Measurements from ENCODE around the gene HIF1A.

- TF ChIP-seq CTCF (IDR thresholded peaks at IDR 0.05) (no peak), POLR2A (IDR thresholded peaks at IDR 0.05) (no peak)
Observed at GRCh38 chr14:61696753-61697318, 1.5 kb downstream of the HIF1A start.

Measured in thyroid gland (tissue), 4 donors.